Embryonic facial prominence (tissue), 1 donor: ENCODE measurements around the gene GALNT13.

Source experiments
- DNase-seq: peaks from one replicate; pipeline ENCODE4 v3.0.0-alpha.2; 2016; ENCODE audit errors: extremely low spot score

Gene GALNT13

GRCh38 chr2:154125891-154126290 is 254.2 kb downstream of the GALNT13 start:
- no peak for DNase-seq

- DNase-seq, result no peak
Measured at GRCh38 chr2:154130821-154131220, 259.1 kb downstream of the GALNT13 start.

- DNase-seq, result no peak
Measured at GRCh38 chr2:154132827-154133226, 261.1 kb downstream of the GALNT13 start.

GRCh38 chr2:154133823-154134222 is 262.1 kb downstream of the GALNT13 start:
- no peak for DNase-seq

- DNase-seq, result no peak
Measured at GRCh38 chr2:154140249-154141025, 268.7 kb downstream of the GALNT13 start.

- no peak for DNase-seq
Measured at GRCh38 chr2:154142480-154142879, 270.8 kb downstream of the GALNT13 start.

- no peak for DNase-seq
Measured at GRCh38 chr2:154143105-154143504, 271.4 kb downstream of the GALNT13 start.

- no peak for DNase-seq
Measured at GRCh38 chr2:154158101-154158500, 286.4 kb downstream of the GALNT13 start.

- no peak for DNase-seq
Measured at GRCh38 chr2:154161286-154161685, 289.6 kb downstream of the GALNT13 start.

- DNase-seq, result no peak
Measured at GRCh38 chr2:154170400-154170799, 298.7 kb downstream of the GALNT13 start.

GRCh38 chr2:154173164-154173563 is 301.4 kb downstream of the GALNT13 start:
- no peak for DNase-seq

- no peak for DNase-seq
Measured at GRCh38 chr2:154173919-154174318, 302.2 kb downstream of the GALNT13 start.

GRCh38 chr2:154182008-154182407 is 310.3 kb downstream of the GALNT13 start:
- no peak for DNase-seq

GRCh38 chr2:154187948-154188347 is 316.2 kb downstream of the GALNT13 start:
- no peak for DNase-seq

GRCh38 chr2:154189953-154190352 is 318.2 kb downstream of the GALNT13 start:
- DNase-seq, result no peak

GRCh38 chr2:154193246-154193645 is 321.5 kb downstream of the GALNT13 start:
- no peak for DNase-seq

- DNase-seq, result no peak
Measured at GRCh38 chr2:154194909-154195643, 323.4 kb downstream of the GALNT13 start.

- no peak for DNase-seq
Measured at GRCh38 chr2:154195644-154196195, 324.0 kb downstream of the GALNT13 start.

- DNase-seq, result no peak
Measured at GRCh38 chr2:154198866-154199265, 327.1 kb downstream of the GALNT13 start.

- DNase-seq, result no peak
Measured at GRCh38 chr2:154203206-154203605, 331.5 kb downstream of the GALNT13 start.

GRCh38 chr2:154203902-154204301 is 332.2 kb downstream of the GALNT13 start:
- no peak for DNase-seq

GRCh38 chr2:154207288-154208047 is 335.7 kb downstream of the GALNT13 start:
- DNase-seq, result no peak
